B cell (primary cell): ENCODE data around the gene FBXO42.

Experiments
- EZH2 ChIP-seq: IDR thresholded peaks from 2 replicates; pipeline ENCODE4 v1.6.1; 2012; ENCODE audit warnings: borderline replicate concordance, low read depth, mild to moderate bottlenecking, moderate library complexity, low read length; ENCODE audit not compliant: insufficient read depth, poor library complexity, severe bottlenecking
- TF ChIP-seq, protein P1 (sequence below): fragments of 200-600 bp; IDR thresholded peaks from one replicate; pipeline ENCODE4 v1.8.0; 2022; ENCODE audit warnings: antibody characterized with exemption, mild to moderate bottlenecking

DNA sequence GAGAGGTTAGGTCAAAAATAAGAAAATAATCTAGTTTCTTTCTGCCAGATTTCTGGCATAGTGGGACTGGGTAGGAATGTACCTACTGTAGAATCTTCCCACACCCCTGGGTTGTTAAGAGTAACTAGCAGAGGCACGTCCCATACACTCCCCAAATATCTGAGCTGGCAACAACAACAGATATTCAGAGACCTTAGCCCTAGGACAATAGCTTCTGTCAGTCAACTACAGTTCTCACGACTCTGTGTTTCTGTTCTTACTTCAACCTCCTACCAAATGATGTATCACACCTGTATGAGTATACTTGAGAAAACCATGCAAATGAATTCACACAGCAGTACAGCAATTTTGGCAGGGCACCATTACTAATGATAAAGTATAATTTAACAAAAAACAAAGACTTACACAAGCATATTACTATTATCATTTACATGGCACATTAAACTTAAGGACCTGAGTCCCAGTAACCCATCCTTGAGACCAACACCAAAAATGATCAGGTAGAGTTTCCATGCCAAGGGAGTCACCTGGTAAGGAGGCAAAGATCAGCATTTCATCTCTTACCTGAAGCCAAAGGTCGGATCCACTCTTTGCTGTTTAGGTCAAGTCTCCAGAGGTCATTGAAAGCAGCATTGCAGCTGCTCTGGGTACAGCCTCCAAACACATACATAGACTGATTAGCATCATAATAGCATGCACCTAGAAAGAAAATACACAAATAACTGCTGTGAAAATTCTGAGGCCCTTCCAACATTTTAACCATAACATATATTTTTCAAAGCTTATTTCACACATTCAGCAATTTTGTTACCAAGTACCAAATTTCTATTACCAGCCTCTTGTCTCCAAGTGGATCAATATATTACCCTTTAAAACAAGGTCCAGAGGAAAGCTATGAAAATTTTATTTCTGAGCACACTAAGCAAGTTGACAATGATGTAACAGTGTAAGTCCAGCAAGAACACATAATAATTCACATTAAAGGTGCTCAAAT, 57.8 kb downstream of the FBXO42 start:
- TF ChIP-seq, protein P1, sequence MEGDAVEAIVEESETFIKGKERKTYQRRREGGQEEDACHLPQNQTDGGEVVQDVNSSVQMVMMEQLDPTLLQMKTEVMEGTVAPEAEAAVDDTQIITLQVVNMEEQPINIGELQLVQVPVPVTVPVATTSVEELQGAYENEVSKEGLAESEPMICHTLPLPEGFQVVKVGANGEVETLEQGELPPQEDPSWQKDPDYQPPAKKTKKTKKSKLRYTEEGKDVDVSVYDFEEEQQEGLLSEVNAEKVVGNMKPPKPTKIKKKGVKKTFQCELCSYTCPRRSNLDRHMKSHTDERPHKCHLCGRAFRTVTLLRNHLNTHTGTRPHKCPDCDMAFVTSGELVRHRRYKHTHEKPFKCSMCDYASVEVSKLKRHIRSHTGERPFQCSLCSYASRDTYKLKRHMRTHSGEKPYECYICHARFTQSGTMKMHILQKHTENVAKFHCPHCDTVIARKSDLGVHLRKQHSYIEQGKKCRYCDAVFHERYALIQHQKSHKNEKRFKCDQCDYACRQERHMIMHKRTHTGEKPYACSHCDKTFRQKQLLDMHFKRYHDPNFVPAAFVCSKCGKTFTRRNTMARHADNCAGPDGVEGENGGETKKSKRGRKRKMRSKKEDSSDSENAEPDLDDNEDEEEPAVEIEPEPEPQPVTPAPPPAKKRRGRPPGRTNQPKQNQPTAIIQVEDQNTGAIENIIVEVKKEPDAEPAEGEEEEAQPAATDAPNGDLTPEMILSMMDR: no peak
- no peak for TF ChIP-seq EZH2
